ENCODE measurements around the gene STAMBP.

The STAMBP gene

DNA sequence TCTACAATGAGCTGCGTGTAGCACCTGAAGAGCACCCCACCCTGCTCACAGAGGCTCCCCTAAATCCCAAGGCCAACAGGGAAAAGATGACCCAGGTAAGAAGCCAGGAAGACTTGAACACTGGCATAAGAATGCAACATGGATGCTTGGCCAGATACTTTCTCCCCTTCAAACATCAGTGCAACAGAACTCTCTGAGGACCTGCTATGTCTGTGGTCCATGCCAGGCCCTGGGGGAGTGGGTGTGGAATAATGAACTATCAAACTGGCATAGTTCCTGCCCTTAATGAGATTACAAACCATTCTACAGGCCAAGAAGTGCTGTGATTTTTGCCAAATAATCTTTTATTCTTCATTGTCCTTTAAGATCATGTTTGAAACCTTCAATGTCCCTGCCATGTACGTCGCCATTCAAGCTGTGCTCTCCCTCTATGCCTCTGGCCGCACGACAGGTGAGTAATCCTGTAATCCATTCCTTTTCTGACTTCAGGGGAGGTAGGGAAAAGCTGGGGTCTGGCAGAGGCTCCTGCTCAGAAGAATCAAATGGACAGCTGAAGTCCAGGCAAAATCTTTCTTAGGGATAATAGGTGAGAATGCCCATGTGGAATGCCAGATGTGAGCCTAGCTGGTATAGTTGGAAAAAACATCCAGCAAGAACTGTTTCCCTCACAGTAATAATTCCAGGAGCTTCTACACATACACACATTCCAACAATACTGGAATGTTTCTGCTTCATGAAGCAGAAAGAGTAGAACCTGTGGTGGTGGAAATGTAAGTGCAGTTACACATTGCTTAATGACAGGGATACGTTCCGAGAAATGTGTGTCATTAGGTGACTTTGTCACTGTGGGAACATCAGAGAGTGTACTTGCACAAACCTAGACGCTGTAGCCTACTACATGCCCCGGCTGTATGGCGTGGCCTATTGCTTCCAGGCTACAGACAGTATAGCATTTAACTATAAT is 80.2 kb downstream of the STAMBP start:
- no peak for DNase-seq

DNA sequence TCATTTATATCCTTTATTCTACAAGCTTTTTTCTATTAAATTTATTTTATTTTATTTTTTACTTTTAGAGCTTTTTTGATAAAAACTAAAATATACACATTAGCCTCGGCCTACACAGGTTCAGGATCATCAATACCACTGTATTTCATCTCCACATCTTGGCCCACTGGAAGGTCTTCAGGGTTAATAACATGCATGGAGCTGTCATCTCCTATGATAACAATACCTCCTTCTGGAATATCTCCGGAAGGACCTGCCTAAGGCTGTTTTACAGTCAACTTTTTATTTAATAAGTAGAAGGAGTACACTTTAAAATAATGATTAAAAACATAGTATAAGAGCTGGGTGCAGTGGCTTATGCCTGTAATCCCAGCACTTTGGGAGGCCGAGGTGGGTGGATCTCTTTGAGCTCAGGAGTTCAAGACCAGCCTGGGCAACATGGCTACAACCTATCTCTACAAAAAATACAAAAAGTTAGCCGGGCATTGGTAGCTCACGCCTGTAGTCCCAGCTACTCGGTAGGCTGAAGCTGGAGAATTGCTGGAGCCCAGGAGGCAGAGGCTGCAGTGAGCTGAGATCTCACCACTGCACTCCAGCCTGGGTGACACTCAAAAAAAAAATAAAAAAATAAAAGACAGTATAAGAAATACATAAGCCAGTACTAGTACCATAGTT is 82.2 kb downstream of the STAMBP start:
- no peak for DNase-seq

DNA sequence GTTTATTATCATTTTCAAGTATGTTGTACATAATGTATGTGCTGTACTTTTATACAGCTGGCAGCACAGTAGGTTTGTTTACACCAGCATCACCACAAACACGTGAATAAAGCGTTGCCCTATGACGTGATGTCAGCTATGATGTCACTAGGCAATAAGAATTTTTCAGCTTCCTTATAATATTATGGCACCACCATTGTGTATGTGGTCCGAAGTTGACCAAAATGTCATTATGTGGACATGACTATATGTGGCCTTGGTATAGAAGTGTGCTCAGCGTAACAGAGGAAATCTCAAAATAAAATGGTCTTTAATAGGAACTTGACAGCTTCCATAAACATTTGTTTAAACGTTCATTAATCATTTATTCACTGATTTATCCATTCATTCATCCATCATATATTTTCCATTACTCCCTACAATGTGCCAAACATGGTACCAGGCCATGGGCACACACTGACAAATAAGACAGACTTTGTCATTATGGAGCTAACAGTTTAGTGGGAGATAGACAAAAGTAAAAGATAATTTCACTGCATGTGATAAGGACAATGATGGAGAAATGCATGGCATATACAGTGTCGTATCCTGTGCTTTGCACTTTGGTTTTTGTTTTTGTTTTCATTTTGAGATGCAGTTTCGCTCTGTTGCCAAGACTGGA is 82.9 kb downstream of the STAMBP start:
- DNase-seq: no peak

DNA sequence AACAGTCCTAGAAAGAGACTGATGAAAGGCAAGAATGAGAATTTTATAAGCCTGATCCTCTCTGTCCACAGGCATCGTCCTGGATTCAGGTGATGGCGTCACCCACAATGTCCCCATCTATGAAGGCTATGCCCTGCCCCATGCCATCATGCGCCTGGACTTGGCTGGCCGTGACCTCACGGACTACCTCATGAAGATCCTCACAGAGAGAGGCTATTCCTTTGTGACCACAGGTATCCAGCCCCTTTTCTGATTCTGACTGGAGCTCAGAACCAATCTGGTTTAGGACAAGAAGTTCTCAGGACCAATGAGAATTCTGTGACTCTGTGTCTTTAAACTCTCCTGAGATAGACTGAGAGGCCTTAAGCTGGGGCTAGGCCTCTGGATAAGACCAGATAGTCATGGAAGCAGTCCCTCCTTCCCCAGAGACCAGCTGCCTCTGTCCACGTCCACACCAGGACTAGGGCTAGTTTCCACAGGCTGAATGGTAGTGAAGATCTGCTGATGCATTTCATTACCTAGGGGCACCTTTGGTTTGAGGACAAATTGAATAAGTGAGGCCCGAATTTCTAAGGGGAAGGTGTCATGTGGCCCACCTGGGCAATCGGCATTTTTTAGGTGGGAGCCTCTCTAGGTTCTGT is 84.8 kb downstream of the STAMBP start:
- no peak for DNase-seq

DNA sequence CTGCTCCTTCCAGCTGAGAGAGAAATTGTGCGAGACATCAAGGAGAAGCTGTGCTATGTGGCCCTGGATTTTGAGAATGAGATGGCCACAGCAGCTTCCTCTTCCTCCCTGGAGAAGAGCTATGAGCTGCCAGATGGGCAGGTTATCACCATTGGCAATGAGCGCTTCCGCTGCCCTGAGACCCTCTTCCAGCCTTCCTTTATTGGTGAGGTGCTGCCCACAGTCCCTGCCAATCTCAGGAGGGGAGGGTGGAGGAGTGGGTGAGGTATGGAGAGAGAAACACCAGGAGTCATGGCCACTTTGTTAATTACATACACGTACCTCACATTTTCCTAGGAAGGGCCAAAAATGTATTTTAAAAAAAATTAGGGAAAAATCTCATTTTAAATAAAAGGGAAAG is 85.9 kb downstream of the STAMBP start:
- no peak for DNase-seq

DNA sequence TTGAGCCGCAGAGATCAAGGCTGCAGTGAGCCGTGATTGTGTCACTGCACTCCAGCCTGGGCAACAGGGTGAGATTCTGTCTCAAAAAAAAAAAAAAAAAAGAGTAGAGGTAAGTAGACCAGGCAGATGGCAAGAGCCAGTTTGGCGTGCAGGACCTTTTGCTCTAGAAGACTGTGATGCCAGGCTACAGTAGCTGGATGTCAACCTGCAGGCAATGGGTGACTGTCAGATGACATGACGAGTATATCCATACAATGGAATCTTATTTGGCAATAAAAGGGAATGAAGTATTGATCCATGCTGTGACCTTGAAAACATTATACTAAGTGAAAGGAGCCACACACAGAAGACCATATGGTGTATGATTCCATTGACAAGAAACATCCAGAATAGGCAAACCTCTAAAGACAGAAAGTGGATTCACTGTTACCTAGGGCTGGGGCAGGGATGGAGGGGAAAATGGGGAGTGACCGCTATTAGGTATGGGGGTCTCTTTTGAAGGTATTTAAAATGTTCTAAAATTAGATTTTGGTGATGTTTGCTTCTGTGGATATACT is 86.8 kb downstream of the STAMBP start:
- DNase-seq: no peak

DNA sequence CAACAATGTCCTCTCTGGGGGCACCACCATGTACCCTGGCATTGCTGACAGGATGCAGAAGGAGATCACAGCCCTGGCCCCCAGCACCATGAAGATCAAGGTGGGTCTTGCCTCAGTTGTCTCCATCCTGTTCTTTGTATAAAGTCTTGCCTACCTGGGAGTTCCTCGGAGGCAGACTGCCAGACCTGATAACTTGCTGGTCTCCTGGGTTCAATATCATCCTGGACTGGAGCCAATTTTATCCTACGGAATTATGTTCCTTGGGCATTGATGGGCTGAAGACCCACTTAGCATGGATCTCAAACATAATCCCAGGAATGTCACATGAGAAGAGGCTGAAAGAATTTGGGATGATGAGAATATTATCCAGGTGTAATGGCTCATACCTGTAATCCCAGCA is 87.9 kb downstream of the STAMBP start:
- no peak for DNase-seq

DNA sequence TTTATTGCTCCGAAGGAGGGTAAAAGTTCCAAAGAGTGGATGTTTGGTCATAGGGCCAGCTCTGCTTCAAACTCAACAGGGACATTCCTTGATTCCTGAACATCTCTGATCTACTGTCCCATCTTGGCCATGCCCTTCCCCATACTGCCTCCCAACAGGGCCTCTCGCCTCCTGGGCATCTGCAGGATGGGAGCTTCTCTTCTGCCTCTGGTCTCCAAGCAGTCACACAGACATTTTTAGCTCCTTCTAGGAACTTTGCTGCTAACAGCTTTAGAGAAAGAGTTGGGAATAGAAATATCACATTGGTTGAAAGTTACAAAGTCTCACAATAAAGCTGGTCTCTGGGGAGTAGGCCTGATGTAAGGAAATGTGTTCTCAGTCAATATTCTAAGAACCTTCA is 88.5 kb downstream of the STAMBP start:
- DNase-seq: no peak

DNA sequence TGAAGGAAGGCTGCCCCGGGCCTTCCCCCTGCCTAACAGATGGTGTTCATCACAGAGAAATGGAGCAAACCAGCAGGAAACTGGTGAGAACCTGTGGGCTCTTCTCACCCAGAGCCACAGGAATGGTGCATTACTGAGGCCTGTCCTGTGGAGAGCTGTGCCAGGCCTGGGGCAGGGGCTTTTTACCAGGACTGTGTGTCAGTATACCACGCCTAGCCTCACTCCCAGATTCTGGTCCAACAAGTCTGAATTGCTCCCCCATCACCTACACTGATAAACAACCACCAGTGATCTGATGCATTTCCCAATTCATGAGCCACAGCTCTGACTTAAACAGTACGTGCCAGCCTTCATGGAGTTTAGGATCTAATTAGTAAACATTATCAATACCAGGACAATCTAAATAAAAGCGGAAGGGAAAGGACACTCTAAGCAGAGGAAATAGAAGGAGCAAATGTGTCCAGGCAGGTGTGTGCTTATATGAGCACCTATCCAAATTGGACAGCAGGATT is 89.0 kb downstream of the STAMBP start:
- no peak for DNase-seq

DNA sequence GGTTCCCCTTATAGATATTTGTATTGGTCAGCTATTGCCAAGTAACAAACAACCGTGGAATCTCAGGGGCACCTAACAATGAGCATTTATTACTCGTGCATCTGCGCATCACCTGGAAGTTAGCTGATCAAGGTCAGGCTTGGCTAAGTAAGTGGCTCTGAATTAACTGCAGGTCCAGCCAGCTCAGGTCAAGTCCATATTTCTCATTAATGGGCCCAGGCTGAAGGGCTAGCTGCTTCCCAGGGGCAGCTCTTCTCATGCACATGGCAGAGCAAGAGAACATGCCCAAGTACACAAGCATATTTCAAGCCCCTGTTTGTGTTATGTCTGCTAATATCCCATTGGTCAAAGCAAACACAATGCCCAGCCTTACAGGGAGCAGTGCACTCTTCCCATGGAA is 90.1 kb downstream of the STAMBP start:
- no peak for DNase-seq

DNA sequence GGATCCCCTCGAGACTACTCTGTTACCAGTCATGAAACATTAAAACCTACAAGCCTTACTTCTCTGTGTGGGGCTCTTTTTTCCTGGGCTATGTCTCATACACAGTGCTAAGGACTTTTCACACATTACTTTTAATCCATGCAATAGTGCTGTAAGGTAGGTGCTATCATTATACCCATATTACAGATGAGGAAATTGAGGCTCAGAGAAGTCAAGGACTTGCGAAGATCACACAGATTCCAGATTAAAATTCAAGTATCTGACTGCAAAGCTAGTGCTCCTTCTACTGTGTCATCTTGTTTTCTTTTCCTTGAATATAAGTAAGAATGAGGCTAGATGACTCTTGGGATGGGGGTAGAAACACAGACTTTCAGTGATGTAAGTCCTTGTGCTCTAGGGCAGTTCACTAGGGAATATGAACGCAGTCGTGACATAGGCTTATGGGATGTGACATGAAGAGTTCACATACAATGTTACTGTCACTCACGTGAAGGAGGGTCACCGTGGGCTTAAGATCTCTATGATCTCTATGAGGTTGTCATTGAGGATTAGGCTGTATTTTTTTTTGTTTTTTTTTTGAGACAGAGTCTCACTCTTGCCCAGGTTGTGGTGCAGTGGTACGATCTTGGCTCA is 91.0 kb downstream of the STAMBP start:
- DNase-seq: no peak

DNA sequence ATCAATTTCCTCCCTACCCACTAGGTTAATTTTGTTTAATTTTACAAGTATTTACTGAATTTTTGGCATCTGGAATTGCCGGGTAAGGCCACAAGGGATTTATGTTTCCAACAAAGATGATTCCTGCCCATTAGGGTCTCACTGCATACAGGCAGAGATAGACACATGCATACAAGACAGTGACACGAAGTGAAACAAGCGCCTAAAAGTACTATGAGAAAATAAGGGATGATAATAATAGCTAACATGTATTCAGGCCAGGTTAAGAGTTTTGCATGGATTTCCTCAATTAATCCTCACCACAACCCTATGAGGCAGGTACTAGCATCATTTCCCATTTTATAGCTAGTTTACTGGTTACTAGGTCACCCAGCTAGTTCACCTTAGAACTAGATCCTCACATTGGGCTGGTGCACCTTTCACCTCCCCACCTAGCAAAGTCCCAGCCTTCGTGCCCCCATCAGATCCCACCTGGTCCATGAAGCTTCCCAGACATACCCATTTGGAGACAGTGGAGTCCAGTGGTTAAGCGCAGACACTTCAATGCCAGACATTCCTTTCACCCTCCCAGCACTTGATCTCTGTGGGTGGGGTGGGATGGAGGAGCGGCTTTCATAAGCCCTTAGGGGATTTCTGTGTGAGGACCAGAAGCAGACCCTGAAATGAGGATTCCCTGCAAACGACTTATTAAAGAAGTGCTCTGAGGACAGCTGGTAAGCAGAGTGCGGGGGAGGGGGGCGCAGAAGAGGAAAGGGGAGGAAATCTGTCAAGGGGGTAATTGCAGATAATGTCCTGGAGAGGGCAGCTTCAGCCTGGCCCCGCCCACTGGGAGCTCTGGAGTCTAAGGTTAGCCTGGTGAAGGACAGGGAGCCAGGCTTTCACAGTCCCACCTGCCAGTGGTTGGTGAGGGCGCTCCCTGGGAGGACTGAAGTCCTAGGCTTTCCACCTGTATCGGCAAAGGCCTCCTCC is 92.1 kb downstream of the STAMBP start:
- peak; percentile 26 to 37 for DNase-seq

DNA sequence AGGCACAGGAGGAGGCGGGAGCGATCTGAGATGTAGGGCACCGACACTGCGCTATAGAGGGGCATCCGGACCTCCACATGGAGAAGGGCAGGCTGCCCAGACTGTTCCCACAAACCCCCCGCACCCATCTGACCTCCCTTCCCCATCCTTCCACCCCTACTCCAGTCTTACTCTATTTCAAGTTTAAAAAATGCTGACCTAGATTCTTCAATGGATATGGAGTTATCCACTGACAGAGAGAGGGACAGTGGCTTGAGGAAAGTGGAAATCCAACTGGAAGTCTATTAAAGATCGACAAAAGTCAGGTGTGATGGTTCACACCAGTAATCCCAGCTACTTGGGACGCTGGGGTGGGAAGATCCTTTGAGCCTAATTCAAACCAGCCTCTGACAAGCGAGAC is 92.8 kb downstream of the STAMBP start:
- no peak for DNase-seq

DNA sequence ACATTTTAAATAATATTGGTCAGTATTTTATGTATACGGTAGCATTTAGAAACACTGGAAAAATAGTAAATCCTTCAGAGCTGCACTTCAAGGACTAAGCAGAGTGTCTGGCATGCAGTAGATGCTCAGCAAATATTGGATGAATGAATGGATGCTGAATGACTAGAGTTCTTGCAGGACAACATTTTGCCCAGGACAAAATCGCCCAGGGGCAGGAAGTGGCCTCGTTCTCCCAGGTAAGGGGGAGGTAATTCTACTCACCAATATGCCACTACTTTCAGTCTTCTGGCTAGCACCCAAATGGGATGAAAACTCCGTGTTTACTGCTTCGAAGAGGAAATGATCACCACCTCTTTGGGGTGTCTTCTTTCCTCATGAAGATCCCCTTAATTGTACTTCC is 93.9 kb downstream of the STAMBP start:
- DNase-seq: no peak

All from CD4-positive, alpha-beta T cell treated with Interleukin-4 for 1 hour (primary cell).